Fibroblast of the aortic adventitia (primary cell): ENCODE measurements around the gene DYNC2LI1. TPM values are rescaled to one million over a fixed set of nuclear protein-coding genes. Genes with fewer than 3 reads are reported as not detected.

Source experiments
- DNase-seq: peaks from one replicate; pipeline ENCODE4 v3.0.0-alpha.2; 2010; ENCODE audit warnings: low read depth
- H3K4me3 ChIP-seq: 2 replicates; pipeline ENCODE4 v1.5.1; 2011; ENCODE audit warnings: low read depth, mild to moderate bottlenecking, control low read depth, low read length, moderate library complexity
- CTCF ChIP-seq: IDR thresholded peaks from 2 replicates; pipeline ENCODE4 v1.5.1; 2011; ENCODE audit warnings: mild to moderate bottlenecking, low read length, control low read depth, inconsistent platforms; ENCODE audit not compliant: insufficient read depth
- total RNA-seq: library from RNA; depleted of rRNA; stranded (reverse); fragments of >200 nt; gene quantifications from 2 replicates; pipeline ENCODE4 v1.2.3, GENCODE V29; 2012; ENCODE audit warnings: low replicate concordance

Gene DYNC2LI1
- total RNA-seq, 1 donor: 27.4 TPM

- no peak for DNase-seq
- no peak for TF ChIP-seq CTCF
- no peak overlapping the region for H3K4me3 ChIP-seq
Observed at GRCh38 chr2:43840965-43841364, 67.1 kb downstream of the DYNC2LI1 start.

- H3K4me3 ChIP-seq: no peak overlapping the region
- TF ChIP-seq CTCF: no peak
- no peak for DNase-seq
Observed at GRCh38 chr2:43841949-43842865, 68.4 kb downstream of the DYNC2LI1 start.

- no peak overlapping the region for H3K4me3 ChIP-seq
- TF ChIP-seq CTCF: no peak
- no peak for DNase-seq
Observed at GRCh38 chr2:43842866-43843226, 69.0 kb downstream of the DYNC2LI1 start.

- no peak overlapping the region for H3K4me3 ChIP-seq
- no peak for DNase-seq
- TF ChIP-seq CTCF: no peak
Observed at GRCh38 chr2:43845181-43845580, 71.3 kb downstream of the DYNC2LI1 start.

GRCh38 chr2:43846140-43846793 lies 72.4 kb downstream of the DYNC2LI1 start:
- TF ChIP-seq CTCF: no peak
- no peak for DNase-seq
- H3K4me3 ChIP-seq: no peak overlapping the region

- DNase-seq: no peak
- no peak for TF ChIP-seq CTCF
- H3K4me3 ChIP-seq: no peak overlapping the region
Observed at GRCh38 chr2:43848214-43848613, 74.4 kb downstream of the DYNC2LI1 start.
